GM23248 (cell line): ENCODE data around the gene UBAP1.

Source experiments
- EZH2 ChIP-seq: fragments of 200-600 bp; sonication (generic); IDR thresholded peaks from 2 replicates; pipeline ENCODE4 v1.6.1; 2018; ENCODE audit warnings: antibody characterized with exemption, mild to moderate bottlenecking; ENCODE audit not compliant: insufficient read depth, poor library complexity, severe bottlenecking
- EZH2phosphoT487 ChIP-seq: fragments of 200-600 bp; sonication (generic); IDR thresholded peaks from 2 replicates; pipeline ENCODE4 v1.6.1; 2018; ENCODE audit warnings: antibody characterized with exemption, moderate library complexity, mild to moderate bottlenecking, low read depth; ENCODE audit not compliant: insufficient read depth

DNA sequence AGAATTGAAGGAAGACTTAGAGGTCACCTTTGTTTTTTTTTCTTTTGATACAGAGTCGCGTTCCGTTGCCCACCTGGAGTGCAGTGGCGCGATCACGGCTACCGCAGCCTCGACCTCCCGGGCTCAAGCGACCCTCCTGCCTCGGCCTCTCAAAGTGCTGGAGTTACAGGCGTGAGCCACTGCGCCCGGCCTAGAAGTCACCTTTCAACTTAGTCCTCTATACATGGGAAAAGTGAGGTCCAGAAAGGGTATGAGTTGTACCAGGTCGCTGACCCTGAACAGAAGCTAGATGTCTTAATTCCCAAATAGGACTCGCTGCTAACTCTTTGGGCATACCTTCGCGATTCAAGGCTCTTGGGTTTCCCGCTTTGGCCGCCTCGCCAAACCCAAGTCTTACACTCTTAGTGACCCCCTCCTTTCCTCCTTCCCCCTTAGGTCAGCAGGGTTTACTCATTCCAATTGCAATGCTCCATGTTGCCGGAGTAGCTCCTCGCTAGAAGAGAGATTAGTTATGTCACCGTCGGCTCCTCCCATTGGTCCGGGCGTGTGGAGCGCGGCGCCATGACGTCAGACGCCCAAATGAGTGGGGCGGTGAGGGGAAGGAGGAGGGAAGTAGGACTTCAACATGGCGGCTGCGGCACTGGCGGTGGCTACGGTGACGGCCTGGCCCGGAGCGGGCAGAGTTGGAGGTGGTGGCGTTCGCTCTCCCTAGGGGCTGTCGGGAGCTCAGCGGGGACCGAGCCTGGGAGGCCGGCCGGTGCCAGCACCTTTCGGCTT, at the start of gene UBAP1:
- no peak for TF ChIP-seq EZH2
- TF ChIP-seq EZH2phosphoT487, result no peak
